Stimulated activated CD4-positive, alpha-beta T cell treated with anti-CD3 and anti-CD28 coated beads, TNF-alpha, amount 100 ng/mL, for 24 hours (primary cell): ENCODE data around the gene PPWD1.

ENCODE experiments used
- DNase-seq, 3 experiments: peaks; one replicate each; pipeline ENCODE4 v3.0.0-alpha.2; 2020; ENCODE audit warnings: low read depth in 3 of 3

The PPWD1 gene

DNA sequence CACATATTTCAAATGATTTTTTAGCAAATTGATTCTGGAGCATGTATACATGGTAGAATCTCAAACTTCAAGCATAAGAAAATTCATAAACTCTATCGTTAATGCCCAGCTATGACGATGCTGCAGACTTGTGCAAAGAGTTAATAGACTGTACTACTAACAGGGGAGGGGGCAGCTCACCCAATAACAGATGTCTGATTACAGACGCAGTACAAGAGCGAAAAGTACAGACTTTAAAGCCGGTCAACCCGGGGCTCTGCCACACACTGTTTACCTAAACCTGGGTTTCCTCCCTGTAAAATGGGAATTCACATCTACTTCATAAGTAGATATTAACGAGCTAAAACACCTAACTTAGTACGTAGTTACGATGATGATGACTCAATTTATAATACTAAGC, 60.4 kb downstream of the PPWD1 start:
- DNase-seq, result no peak

GRCh38 chr5:65624025-65624570, 61.0 kb downstream of the PPWD1 start, which contains the start of gene TRIM23:
Gene TRIM23, minus strand, starts transcription at chr5:65624333. Its CDS starts 59 bp downstream, at chr5:65624274.
- peak; percentile 84 to 85 (median 84) for DNase-seq

DNA sequence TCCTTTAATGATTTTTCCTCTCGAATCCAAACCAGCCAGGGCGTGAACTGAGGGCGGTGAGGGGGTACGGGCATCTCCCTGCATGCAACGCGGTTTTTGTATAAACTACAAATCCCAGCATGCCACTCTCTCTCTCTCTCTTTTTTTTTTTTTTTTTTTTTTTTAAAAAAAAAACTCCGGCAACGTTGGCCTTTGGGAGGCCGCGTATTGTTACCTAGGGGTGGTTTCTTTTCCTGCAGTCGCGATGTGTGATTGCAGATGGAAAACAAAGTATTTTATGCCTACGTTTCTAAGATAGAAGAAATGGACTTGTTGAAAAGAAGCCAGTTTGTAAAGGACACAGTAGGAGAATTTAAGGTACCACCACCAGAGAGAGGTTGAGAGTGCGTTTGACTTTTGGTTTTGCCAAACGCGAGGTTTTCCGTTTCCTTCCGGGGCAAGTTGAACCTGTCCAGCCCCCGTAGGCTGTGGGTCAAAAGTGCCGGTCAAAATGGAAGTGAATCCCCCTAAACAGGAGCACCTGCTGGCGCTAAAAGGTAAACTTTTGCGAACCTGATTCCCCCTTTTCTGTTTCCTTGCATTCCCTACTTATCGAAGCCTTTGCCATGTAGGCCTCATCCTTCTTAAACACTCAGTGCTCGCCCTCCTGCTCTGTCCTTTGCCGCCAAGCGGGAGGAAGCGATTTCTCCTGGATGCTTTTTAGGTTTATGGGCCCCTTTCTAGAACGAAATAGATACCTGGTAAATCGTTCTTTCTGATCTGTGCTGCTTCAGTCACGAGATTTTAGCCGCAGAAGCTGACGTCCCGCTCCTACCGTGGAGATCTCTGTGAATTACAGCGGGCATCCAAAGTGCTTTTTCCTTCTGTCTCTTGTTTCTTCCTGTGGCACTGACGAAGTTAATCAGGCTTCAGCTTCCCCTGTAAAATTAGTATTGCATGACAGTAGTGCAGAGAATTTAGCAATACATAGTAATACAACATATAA, 61.8 kb downstream of the PPWD1 start, which contains the start of the genes SHLD3 and TRAPPC13:
TSS of gene SHLD3 (plus strand) at position 457 of the 985 bp plus-strand sequence. CDS start 4,561 bp downstream, outside the sequence.
TSS of gene TRAPPC13 (plus strand) at position 457 of the 985 bp plus-strand sequence. CDS start at position 491, 34 bp downstream.
- DNase-seq, result peak; percentile 57 to 76 (median 71)

- DNase-seq, result no peak
These were observed 62.6 kb downstream of the PPWD1 start for GRCh38 chr5:65625743-65626142.

GRCh38 chr5:65630981-65631380, 67.9 kb downstream of the PPWD1 start:
- DNase-seq, result no peak
